Type B pancreatic cell (in vitro differentiated cells): ENCODE data around the gene TAS2R40. TPM values are rescaled to one million over a fixed set of nuclear protein-coding genes. Genes with fewer than 3 reads are reported as not detected.
A peak's percentile ranks its signal among the peaks of the same experiment; 100 is the strongest.
"Not testable (repeated sequence)": the region's sequence is repeated elsewhere in the genome, so short reads cannot be mapped to it uniquely, and the experiment has no call there.

Experiments used
- DNase-seq: peaks from one replicate; pipeline ENCODE4 v3.0.0; 2021; ENCODE audit warnings: mixed read lengths; ENCODE audit not compliant: unreplicated experiment; ENCODE audit errors: extremely low spot score
- H3K27ac Mint-ChIP-seq: 2 replicates; pipeline ENCODE4 v1.8.0; 2021; ENCODE audit warnings: mild to moderate bottlenecking, mixed read lengths
- H3K27me3 Mint-ChIP-seq: 2 replicates; pipeline ENCODE4 v1.8.0; 2021; ENCODE audit warnings: mixed read lengths
- H3K36me3 Mint-ChIP-seq: 2 replicates; pipeline ENCODE4 v1.8.0; 2021; ENCODE audit warnings: mixed read lengths
- H3K4me1 Mint-ChIP-seq: one replicate; pipeline ENCODE4 v1.8.0; 2021; ENCODE audit warnings: mixed read lengths; ENCODE audit not compliant: unreplicated experiment
- H3K4me3 Mint-ChIP-seq: 2 replicates; pipeline ENCODE4 v1.8.0; 2021; ENCODE audit warnings: mild to moderate bottlenecking, mixed read lengths
- H3K9me3 Mint-ChIP-seq: 2 replicates; pipeline ENCODE4 v1.8.0; 2021; ENCODE audit warnings: mixed read lengths
- CTCF ChIP-seq: fragments of 200-600 bp; sonication (generic); conservative IDR thresholded peaks from 2 replicates; pipeline ENCODE4 v1.5.0; 2021; ENCODE audit warnings: antibody characterized with exemption, mild to moderate bottlenecking
- long read RNA-seq: library from polyadenylated mRNA; unstranded; transcript quantifications from one replicate; pipeline ENCODE4 v2.0.0, GENCODE V29; 2020
- total RNA-seq: library from RNA; stranded (reverse); gene quantifications from 2 replicates; pipeline ENCODE4 v1.2.1, GENCODE V29; 2021; ENCODE audit warnings: low replicate concordance

TAS2R40 gene
- not detected in 2 replicates for total RNA-seq
- long read RNA-seq, result 0 reads

- Mint-ChIP-seq H3K27me3 (peaks cover 16% of the 10 kb centered on the region), H3K36me3 (no peaks in the 10 kb centered on the region), H3K27ac (peak within 1 kb of the TSS; percentile 22), H3K4me3 (no peak within 1 kb of the TSS), H3K4me1 (no peaks in the 10 kb centered on the region), H3K9me3 (peaks cover 8% of the 10 kb centered on the region)
- TF ChIP-seq CTCF, result no peak
- DNase-seq, result no peak
Measured at GRCh38 chr7:143221737-143222136, at the start of gene TAS2R40. TAS2R40 (plus strand) TSS chr7:143222037; CDS start chr7:143222079, 42 bp downstream.

GRCh38 chr7:143172354-143172753, 49.5 kb upstream of the TAS2R40 start:
- no peak overlapping the region for H3K27ac Mint-ChIP-seq
- H3K36me3 Mint-ChIP-seq, result no peaks in the 10 kb centered on the region
- H3K4me1 Mint-ChIP-seq, result no peaks in the 10 kb centered on the region
- DNase-seq, result no peak
- H3K9me3 Mint-ChIP-seq, result no peaks in the 10 kb centered on the region
- no peak overlapping the region for H3K4me3 Mint-ChIP-seq
- TF ChIP-seq CTCF, result no peak
- no peaks in the 10 kb centered on the region for H3K27me3 Mint-ChIP-seq

- no peak for TF ChIP-seq CTCF
- Mint-ChIP-seq H3K36me3 (no peaks in the 10 kb centered on the region), H3K27me3 (no peaks in the 10 kb centered on the region), H3K27ac (no peak overlapping the region), H3K4me3 (no peak overlapping the region), H3K4me1 (no peaks in the 10 kb centered on the region), H3K9me3 (no peaks in the 10 kb centered on the region)
- DNase-seq, result no peak
Measured at GRCh38 chr7:143176128-143176527, 45.7 kb upstream of the TAS2R40 start.

GRCh38 chr7:143177374-143178119, 44.3 kb upstream of the TAS2R40 start:
- no peaks in the 10 kb centered on the region for H3K9me3 Mint-ChIP-seq
- no peak for TF ChIP-seq CTCF
- H3K36me3 Mint-ChIP-seq, result no peaks in the 10 kb centered on the region
- H3K4me1 Mint-ChIP-seq, result no peaks in the 10 kb centered on the region
- H3K27ac Mint-ChIP-seq, result no peak overlapping the region
- no peaks in the 10 kb centered on the region for H3K27me3 Mint-ChIP-seq
- no peak overlapping the region for H3K4me3 Mint-ChIP-seq
- no peak for DNase-seq

- not testable (repeated sequence) for H3K9me3 Mint-ChIP-seq, H3K36me3 Mint-ChIP-seq, H3K4me1 Mint-ChIP-seq, H3K4me3 Mint-ChIP-seq, H3K27ac Mint-ChIP-seq, H3K27me3 Mint-ChIP-seq, DNase-seq
Measured at GRCh38 chr7:143180771-143181170, 41.1 kb upstream of the TAS2R40 start.

- H3K36me3 Mint-ChIP-seq, result no peaks in the 10 kb centered on the region
- no peak overlapping the region for H3K27ac Mint-ChIP-seq
- no peak overlapping the region for H3K4me3 Mint-ChIP-seq
- peaks cover 4% of the 10 kb centered on the region for H3K27me3 Mint-ChIP-seq
- no peak for TF ChIP-seq CTCF
- no peaks in the 10 kb centered on the region for H3K9me3 Mint-ChIP-seq
- H3K4me1 Mint-ChIP-seq, result no peaks in the 10 kb centered on the region
- no peak for DNase-seq
Measured at GRCh38 chr7:143181349-143181748, 40.5 kb upstream of the TAS2R40 start.
